Measurements from ENCODE around the gene ELAVL3. TPM values are rescaled to one million over a fixed set of nuclear protein-coding genes. Genes with fewer than 3 reads are reported as not detected.
A peak's percentile ranks its signal among the peaks of the same experiment; 100 is the strongest.
"Not testable (repeated sequence)": the region's sequence is repeated elsewhere in the genome, so short reads cannot be mapped to it uniquely, and the experiment has no call there.

Gene ELAVL3
- total RNA-seq, 1 experiment from 2014 or later: 1.3 TPM

DNA sequence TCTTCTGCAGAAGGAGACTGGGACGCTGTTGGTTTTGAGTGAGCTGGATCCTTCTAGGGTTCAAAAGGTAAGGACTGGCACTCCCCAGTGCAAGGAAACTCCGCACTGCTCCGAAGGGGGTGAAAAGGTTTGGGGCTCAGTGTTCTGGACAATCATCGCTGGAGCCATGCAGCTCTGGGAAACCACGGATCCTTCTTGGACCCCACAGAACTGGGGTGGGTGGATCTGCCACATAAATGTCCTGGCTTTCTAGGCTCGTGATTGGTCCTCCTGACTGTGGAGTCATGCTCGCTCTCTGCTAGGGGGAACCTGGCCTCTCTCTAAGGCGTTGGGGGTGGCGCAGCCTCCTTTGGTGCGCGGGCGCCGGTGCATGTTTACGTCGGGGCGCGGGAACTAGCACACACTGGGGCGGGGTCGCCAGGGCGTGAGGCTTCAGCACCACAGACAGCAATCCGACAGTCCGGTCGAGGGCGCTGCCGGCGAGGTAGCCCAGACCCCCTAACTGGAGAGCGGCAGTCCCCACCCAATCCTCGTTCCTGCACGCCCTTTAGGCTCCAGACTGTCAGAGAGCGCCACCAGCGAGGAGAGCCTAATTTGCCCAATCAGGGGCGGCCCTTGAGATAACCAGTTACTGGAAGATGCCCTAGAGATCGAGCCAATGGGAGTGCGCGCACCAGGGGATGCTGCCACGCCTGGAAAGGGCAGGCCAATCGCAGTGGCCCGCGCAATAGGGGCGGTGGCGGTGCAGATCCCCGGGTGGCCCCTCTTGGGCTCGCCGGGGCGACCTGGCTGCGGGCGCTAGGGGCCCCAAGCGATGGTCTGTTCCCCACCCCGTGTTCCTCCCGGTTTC is 913 bp upstream of the ELAVL3 start:
- peak; percentile 64 for DNase-seq (ENCODE audit: low read depth in 1 of 2, low spot score in 2 of 2)
- H3K4me3 ChIP-seq: peak overlapping the region; percentile 21
- peaks cover 42% of the 10 kb centered on the region for H3K27me3 ChIP-seq (replicated peaks)
- H3K9me3 ChIP-seq (replicated peaks): peaks cover 10% of the 10 kb centered on the region
- H3K4me1 ChIP-seq (replicated peaks): peaks cover 20% of the 10 kb centered on the region
- no peak overlapping the region for H3K27ac ChIP-seq
- 0 out of 2 replicates have a peak, but pooled peaks cover 3% of the 10 kb centered on the region for H3K36me3 ChIP-seq

DNA sequence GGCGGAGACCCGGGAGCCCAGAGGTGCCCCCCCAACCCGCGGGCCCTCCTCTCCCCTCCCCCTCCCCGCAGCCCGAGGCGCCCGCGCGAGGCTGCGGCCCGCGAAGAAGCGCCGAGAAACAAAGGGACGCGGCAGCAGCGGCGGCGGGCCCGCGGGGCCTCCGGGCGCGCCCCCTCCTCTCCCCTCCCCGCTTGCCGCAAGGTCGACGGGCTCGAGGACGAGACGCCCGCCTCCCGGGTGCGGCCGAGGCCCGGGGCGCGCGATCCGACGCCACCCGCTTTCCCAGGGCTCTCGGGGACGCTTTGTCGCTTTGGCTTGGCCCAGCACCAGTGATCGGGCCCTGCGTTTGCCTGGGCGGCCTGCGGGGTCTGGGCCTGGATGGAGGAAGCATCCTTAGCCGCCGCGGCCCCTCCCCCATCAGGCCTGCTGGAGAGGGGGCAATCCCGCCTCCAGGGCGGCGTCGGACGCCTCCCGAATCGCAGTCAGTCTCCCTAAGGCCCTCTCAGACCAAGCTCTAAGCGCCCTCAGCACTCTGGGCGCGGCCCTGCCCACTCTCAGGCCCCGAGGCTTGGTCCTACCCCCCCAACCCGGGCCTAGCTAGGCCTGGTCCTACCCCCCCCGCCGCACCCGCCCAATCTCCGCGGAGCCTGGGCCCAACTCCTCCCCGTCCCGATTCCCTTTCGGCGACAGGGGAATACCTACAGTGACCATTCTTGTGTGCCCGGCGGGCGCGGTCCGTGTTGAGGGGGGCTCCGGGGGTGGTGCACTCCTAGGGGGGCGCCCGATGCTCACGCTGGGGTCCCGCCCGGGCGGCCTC is 740 bp downstream of the ELAVL3 start:
- no peak overlapping the region for H3K27ac ChIP-seq
- H3K36me3 ChIP-seq: 0 out of 2 replicates have a peak, but pooled peaks cover 3% of the 10 kb centered on the region
- H3K4me1 ChIP-seq (replicated peaks): peaks cover 20% of the 10 kb centered on the region
- DNase-seq (ENCODE audit: low read depth in 1 of 2, low spot score in 2 of 2): no peak
- H3K4me3 ChIP-seq: no peak overlapping the region
- H3K27me3 ChIP-seq (replicated peaks): peaks cover 42% of the 10 kb centered on the region
- peaks cover 10% of the 10 kb centered on the region for H3K9me3 ChIP-seq (replicated peaks)

DNA sequence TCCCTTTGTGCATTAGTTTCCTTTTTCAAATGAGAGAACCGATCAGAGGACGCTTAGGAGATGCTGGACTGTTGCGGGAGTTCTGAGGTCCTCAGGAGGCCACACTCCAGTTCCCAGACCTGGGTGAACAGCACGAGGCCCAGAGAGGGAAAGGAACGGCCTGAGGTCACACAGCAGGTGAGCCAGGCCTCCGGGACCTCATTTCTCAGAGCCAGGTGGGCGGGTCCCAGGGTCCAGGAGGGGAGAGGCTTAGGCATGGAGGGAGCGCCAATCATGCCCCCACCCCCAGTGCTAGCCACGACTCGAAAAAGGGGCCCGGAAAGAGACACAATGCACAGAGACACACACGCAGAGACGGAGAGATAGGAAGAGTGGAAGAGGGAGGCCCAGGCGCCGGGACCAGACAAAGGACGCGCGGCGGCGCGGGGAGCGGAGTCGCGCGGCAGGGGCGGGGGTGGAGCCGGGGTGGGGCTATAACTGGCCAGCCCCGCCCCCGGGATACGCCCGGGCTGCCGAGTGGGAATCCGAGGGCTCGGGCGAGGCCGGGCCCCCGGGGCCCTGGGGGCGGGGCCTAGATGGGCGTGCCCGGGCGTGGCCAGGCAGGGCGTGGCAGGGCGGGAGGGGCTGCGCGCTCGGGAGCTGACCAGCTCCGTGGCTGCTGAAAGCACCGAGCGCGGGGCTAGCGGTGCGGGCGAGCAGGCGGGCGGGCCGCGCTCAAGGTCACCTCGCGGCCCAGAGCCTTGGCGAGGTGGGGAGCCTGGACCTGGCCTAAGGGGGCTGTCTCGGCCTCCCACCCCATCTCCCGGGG is 1.6 kb downstream of the ELAVL3 start:
- Histone ChIP-seq H3K27me3 (replicated peaks) (peaks cover 42% of the 10 kb centered on the region), H3K27ac (no peak overlapping the region)
- DNase-seq (ENCODE audit: low read depth in 1 of 2, low spot score in 2 of 2): no peak

GRCh38 chr19:11478167-11479089 is 2.4 kb downstream of the ELAVL3 start:
- H3K4me3 ChIP-seq: no peak overlapping the region
- no peak overlapping the region for H3K27ac ChIP-seq
- peaks cover 10% of the 10 kb centered on the region for H3K9me3 ChIP-seq (replicated peaks)
- no peak for DNase-seq (ENCODE audit: low read depth in 1 of 2, low spot score in 2 of 2)
- H3K4me1 ChIP-seq (replicated peaks): peaks cover 20% of the 10 kb centered on the region
- H3K27me3 ChIP-seq (replicated peaks): peaks cover 42% of the 10 kb centered on the region
- 0 out of 2 replicates have a peak, but pooled peaks cover 3% of the 10 kb centered on the region for H3K36me3 ChIP-seq

More for the DNA sequence above, 1.6 kb downstream of the ELAVL3 start:
- peaks cover 20% of the 10 kb centered on the region for H3K4me1 ChIP-seq (replicated peaks)
- H3K9me3 ChIP-seq (replicated peaks): peaks cover 10% of the 10 kb centered on the region
- H3K36me3 ChIP-seq: 0 out of 2 replicates have a peak, but pooled peaks cover 3% of the 10 kb centered on the region
- H3K4me3 ChIP-seq: no peak overlapping the region

GRCh38 chr19:11475861-11476260 is 5.0 kb downstream of the ELAVL3 start:
- no peak overlapping the region for H3K27ac ChIP-seq
- H3K4me3 ChIP-seq: no peak overlapping the region
- H3K9me3 ChIP-seq (replicated peaks): 0 out of 2 replicates have a peak, but pooled peaks cover 4% of the 10 kb centered on the region
- 0 out of 2 replicates have a peak, but pooled peaks cover 7% of the 10 kb centered on the region for H3K4me1 ChIP-seq (replicated peaks)
- H3K36me3 ChIP-seq: no peaks in the 10 kb centered on the region
- DNase-seq (ENCODE audit: low read depth in 1 of 2, low spot score in 2 of 2): no peak
- peaks cover 24% of the 10 kb centered on the region for H3K27me3 ChIP-seq (replicated peaks)

GRCh38 chr19:11475343-11475742 is 5.5 kb downstream of the ELAVL3 start:
- H3K27me3 ChIP-seq (replicated peaks): peaks cover 20% of the 10 kb centered on the region
- H3K4me1 ChIP-seq (replicated peaks); H3K27ac ChIP-seq; DNase-seq (ENCODE audit: low read depth in 1 of 2, low spot score in 2 of 2); H3K36me3 ChIP-seq; H3K9me3 ChIP-seq (replicated peaks); H3K4me3 ChIP-seq: not testable (repeated sequence)

DNA sequence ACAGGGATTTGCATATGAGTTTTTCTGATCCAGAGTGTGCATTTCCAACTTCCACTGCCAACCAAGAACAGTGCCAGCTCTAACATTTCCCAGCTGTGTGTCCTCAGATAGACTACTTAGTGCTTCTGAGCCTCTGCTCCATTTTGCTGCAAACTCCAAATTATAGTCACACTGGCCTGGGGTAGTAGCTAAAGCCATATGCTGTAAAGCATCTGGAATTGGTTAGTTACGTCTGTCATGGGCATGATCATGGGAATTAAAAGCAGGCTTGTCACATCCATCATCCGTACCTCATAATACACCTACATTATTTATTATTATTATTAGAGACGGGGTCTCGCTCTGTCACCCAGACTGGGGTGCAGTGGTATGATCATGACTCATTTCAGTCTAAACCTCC is 7.1 kb downstream of the ELAVL3 start:
- Histone ChIP-seq H3K27me3 (replicated peaks) (peaks cover 4% of the 10 kb centered on the region; the same call in 1 of the 2 replicates), H3K9me3 (replicated peaks) (no peaks in the 10 kb centered on the region), H3K4me3 (no peak overlapping the region), H3K4me1 (replicated peaks) (no peaks in the 10 kb centered on the region), H3K36me3 (no peaks in the 10 kb centered on the region), H3K27ac (no peak overlapping the region)
- no peak for DNase-seq (ENCODE audit: low read depth in 1 of 2, low spot score in 2 of 2)

DNA sequence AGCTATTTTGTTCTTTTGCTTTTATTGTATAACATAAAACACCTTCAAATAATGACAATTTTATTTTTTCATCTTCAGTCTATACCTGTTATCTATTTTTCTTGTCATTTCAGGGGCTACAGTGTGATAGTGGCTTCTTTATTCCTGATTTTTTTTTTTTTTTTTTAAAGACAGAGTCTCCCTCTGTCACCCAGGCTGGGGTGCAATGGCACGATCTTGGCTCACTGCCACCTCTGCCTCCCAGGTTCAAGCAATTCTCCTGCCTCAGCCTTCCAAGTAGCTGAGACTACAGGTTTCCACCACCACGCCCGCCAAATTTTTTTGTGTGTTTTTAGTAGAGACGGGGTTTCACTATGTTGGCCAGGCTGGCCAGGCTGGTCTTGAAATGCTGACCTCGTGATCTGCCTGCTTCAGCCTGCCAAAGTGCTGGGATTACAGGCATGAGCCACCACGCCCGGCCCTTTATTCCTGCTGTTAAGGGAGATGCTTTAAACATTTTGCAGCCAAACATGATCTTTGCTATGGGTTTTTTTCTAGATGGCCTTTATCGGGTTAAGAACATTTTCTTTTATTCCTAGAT is 12.5 kb downstream of the ELAVL3 start:
- not testable (repeated sequence) for H3K4me1 ChIP-seq (replicated peaks); H3K27ac ChIP-seq; DNase-seq (ENCODE audit: low read depth in 1 of 2, low spot score in 2 of 2); H3K27me3 ChIP-seq (replicated peaks); H3K4me3 ChIP-seq; H3K9me3 ChIP-seq (replicated peaks); H3K36me3 ChIP-seq

DNA sequence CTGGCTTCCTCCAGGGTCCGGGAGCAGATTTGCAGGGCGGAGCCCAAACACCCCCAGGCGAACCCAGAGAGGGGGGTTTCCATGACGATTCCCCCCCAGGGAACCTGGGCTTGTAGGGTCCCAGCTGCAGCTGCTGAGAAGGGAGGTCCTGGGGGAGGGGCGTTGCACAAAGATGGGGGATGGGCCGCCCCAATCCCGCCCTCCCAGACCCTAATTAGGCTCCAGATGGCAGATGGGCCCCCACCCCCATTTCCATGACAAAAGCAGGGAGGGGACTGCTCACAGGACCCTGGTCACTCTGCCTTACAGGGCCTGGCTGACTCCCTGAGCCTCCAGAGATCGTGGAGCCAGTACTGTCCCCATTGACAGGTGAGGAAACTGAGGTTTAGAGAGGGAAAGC is 15.2 kb downstream of the ELAVL3 start:
- no peaks in the 10 kb centered on the region for H3K4me1 ChIP-seq (replicated peaks)
- no peak overlapping the region for H3K27ac ChIP-seq
- DNase-seq (ENCODE audit: low read depth in 1 of 2, low spot score in 2 of 2): no peak
- no peaks in the 10 kb centered on the region for H3K9me3 ChIP-seq (replicated peaks)
- no peaks in the 10 kb centered on the region for H3K27me3 ChIP-seq (replicated peaks)
- no peak overlapping the region for H3K4me3 ChIP-seq
- H3K36me3 ChIP-seq: no peaks in the 10 kb centered on the region

- no peak overlapping the region for H3K27ac ChIP-seq
- no peaks in the 10 kb centered on the region for H3K27me3 ChIP-seq (replicated peaks)
- DNase-seq (ENCODE audit: low read depth in 1 of 2, low spot score in 2 of 2): no peak
- no peaks in the 10 kb centered on the region for H3K36me3 ChIP-seq
- no peaks in the 10 kb centered on the region for H3K9me3 ChIP-seq (replicated peaks)
- H3K4me3 ChIP-seq: no peak overlapping the region
- H3K4me1 ChIP-seq (replicated peaks): no peaks in the 10 kb centered on the region
Observed at GRCh38 chr19:11464333-11465265, 16.2 kb downstream of the ELAVL3 start.

DNA sequence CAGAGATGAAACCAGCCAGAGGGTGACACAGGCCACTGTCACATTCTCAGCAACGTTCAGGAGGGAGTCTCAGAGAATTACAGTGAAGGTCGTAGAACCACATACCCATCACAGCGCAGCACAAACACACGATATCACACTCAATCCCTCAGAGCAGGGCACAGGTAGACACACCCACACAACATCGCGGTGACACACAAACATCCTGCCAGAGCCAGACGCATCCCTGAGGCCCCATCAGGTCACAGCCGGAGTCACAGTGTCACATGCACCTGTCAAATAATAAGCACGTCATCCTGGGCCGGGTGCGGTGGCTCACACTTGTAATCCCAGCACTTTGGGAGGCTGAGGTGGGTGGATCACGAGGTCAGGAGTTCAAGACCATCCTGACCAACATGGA is 17.5 kb downstream of the ELAVL3 start:
- Histone ChIP-seq H3K27ac (no peak overlapping the region), H3K36me3 (no peaks in the 10 kb centered on the region), H3K4me3 (no peak overlapping the region), H3K4me1 (replicated peaks) (no peaks in the 10 kb centered on the region), H3K9me3 (replicated peaks) (no peaks in the 10 kb centered on the region), H3K27me3 (replicated peaks) (no peaks in the 10 kb centered on the region)
- no peak for DNase-seq (ENCODE audit: low read depth in 1 of 2, low spot score in 2 of 2)

Measured in SJSA1 (cell line).